Neuron (in vitro differentiated cells): Measurements from ENCODE around the gene STK32C.

Source experiments
- H2AFZ ChIP-seq: one replicate; pipeline ENCODE4 v1.6.1; 2013; ENCODE audit warnings: low read depth, mild to moderate bottlenecking, inconsistent platforms, low read length, moderate library complexity
- H3K27me3 ChIP-seq: one replicate; pipeline ENCODE4 v1.6.1; 2013; ENCODE audit warnings: low read length; ENCODE audit not compliant: insufficient read depth
- H3K36me3 ChIP-seq: one replicate; pipeline ENCODE4 v1.6.1; 2013; ENCODE audit warnings: low read length; ENCODE audit not compliant: insufficient read depth
- H3K4me1 ChIP-seq: one replicate; pipeline ENCODE4 v1.6.1; 2013; ENCODE audit warnings: low read length; ENCODE audit not compliant: insufficient read depth
- H3K4me3 ChIP-seq: 2 replicates; pipeline ENCODE4 v1.5.1; 2013; ENCODE audit warnings: mild to moderate bottlenecking, low read length, moderate library complexity
- H3K9me3 ChIP-seq: one replicate; pipeline ENCODE4 v1.6.1; 2013; ENCODE audit warnings: low read length

STK32C gene

GRCh38 chr10:132231656-132232022, 76.1 kb downstream of the STK32C start:
- Histone ChIP-seq H3K4me1 (no peaks in the 10 kb centered on the region), H3K4me3 (no peak overlapping the region), H3K9me3 (peaks cover 3% of the 10 kb centered on the region), H2AFZ (no peak overlapping the region), H3K36me3 (no peaks in the 10 kb centered on the region), H3K27me3 (no peaks in the 10 kb centered on the region)

- Histone ChIP-seq H3K27me3 (no peaks in the 10 kb centered on the region), H2AFZ (no peak overlapping the region), H3K36me3 (no peaks in the 10 kb centered on the region), H3K4me1 (no peaks in the 10 kb centered on the region), H3K9me3 (peaks cover 3% of the 10 kb centered on the region), H3K4me3 (no peak overlapping the region)
These were observed 77.1 kb downstream of the STK32C start for GRCh38 chr10:132230557-132231210.

GRCh38 chr10:132229834-132230556, 77.8 kb downstream of the STK32C start:
- Histone ChIP-seq H3K36me3 (no peaks in the 10 kb centered on the region), H3K27me3 (no peaks in the 10 kb centered on the region), H3K4me3 (no peak overlapping the region), H3K9me3 (peaks cover 3% of the 10 kb centered on the region), H2AFZ (no peak overlapping the region), H3K4me1 (no peaks in the 10 kb centered on the region)

GRCh38 chr10:132229096-132229495, 78.7 kb downstream of the STK32C start:
- Histone ChIP-seq H3K4me3 (no peak overlapping the region), H3K4me1 (no peaks in the 10 kb centered on the region), H2AFZ (no peak overlapping the region), H3K27me3 (no peaks in the 10 kb centered on the region), H3K36me3 (no peaks in the 10 kb centered on the region), H3K9me3 (no peaks in the 10 kb centered on the region)

GRCh38 chr10:132228616-132229015, 79.1 kb downstream of the STK32C start:
- Histone ChIP-seq H3K4me3 (no peak overlapping the region), H3K9me3 (no peaks in the 10 kb centered on the region), H3K4me1 (no peaks in the 10 kb centered on the region), H3K36me3 (no peaks in the 10 kb centered on the region), H2AFZ (no peak overlapping the region), H3K27me3 (no peaks in the 10 kb centered on the region)

- Histone ChIP-seq H3K36me3 (no peaks in the 10 kb centered on the region), H3K27me3 (no peaks in the 10 kb centered on the region), H3K4me1 (no peaks in the 10 kb centered on the region), H2AFZ (no peak overlapping the region), H3K4me3 (no peak overlapping the region), H3K9me3 (no peaks in the 10 kb centered on the region)
These were observed 79.8 kb downstream of the STK32C start for GRCh38 chr10:132227851-132228390.

- no peaks in the 10 kb centered on the region for H3K9me3 ChIP-seq
- no peak overlapping the region for H3K4me3 ChIP-seq
- no peaks in the 10 kb centered on the region for H3K27me3 ChIP-seq
- H2AFZ ChIP-seq = no peak overlapping the region
- no peaks in the 10 kb centered on the region for H3K36me3 ChIP-seq
- no peaks in the 10 kb centered on the region for H3K4me1 ChIP-seq
These were observed 81.0 kb downstream of the STK32C start for GRCh38 chr10:132226586-132227405.

- Histone ChIP-seq H2AFZ (no peak overlapping the region), H3K4me1 (no peaks in the 10 kb centered on the region), H3K4me3 (no peak overlapping the region), H3K27me3 (no peaks in the 10 kb centered on the region), H3K9me3 (no peaks in the 10 kb centered on the region), H3K36me3 (no peaks in the 10 kb centered on the region)
These were observed 81.9 kb downstream of the STK32C start for GRCh38 chr10:132225849-132226205.

GRCh38 chr10:132225073-132225848, 82.5 kb downstream of the STK32C start:
- H3K4me1 ChIP-seq = no peaks in the 10 kb centered on the region
- H3K9me3 ChIP-seq = no peaks in the 10 kb centered on the region
- no peak overlapping the region for H2AFZ ChIP-seq
- H3K36me3 ChIP-seq = no peaks in the 10 kb centered on the region
- H3K4me3 ChIP-seq = no peak overlapping the region
- no peaks in the 10 kb centered on the region for H3K27me3 ChIP-seq

- no peaks in the 10 kb centered on the region for H3K36me3 ChIP-seq
- H2AFZ ChIP-seq = no peak overlapping the region
- no peaks in the 10 kb centered on the region for H3K4me1 ChIP-seq
- no peaks in the 10 kb centered on the region for H3K27me3 ChIP-seq
- no peaks in the 10 kb centered on the region for H3K9me3 ChIP-seq
- no peak overlapping the region for H3K4me3 ChIP-seq
These were observed 83.2 kb downstream of the STK32C start for GRCh38 chr10:132224343-132225072.

- no peak overlapping the region for H2AFZ ChIP-seq
- no peaks in the 10 kb centered on the region for H3K36me3 ChIP-seq
- no peaks in the 10 kb centered on the region for H3K4me1 ChIP-seq
- H3K27me3 ChIP-seq = no peaks in the 10 kb centered on the region
- no peaks in the 10 kb centered on the region for H3K9me3 ChIP-seq
- H3K4me3 ChIP-seq = no peak overlapping the region
These were observed 84.0 kb downstream of the STK32C start for GRCh38 chr10:132223611-132224342.

- Histone ChIP-seq H3K4me3 (no peak overlapping the region), H2AFZ (no peak overlapping the region), H3K9me3 (no peaks in the 10 kb centered on the region), H3K27me3 (no peaks in the 10 kb centered on the region), H3K4me1 (no peaks in the 10 kb centered on the region), H3K36me3 (no peaks in the 10 kb centered on the region)
These were observed 84.6 kb downstream of the STK32C start for GRCh38 chr10:132223156-132223590.
